ENCODE data around the gene EPM2A. TPM values are rescaled to one million over a fixed set of nuclear protein-coding genes. Genes with fewer than 3 reads are reported as not detected.

The EPM2A gene
- total and polyA plus RNA-seq, 11 donors: 13.1 to 52.7 (median 39.8) TPM

- no peaks in the 10 kb centered on the region for H3K9me3 ChIP-seq
- ATAC-seq: no peak
Observed at GRCh38 chr6:145643760-145644159, 91.6 kb downstream of the EPM2A start.

GRCh38 chr6:145633981-145634627, 101.2 kb downstream of the EPM2A start:
- Histone ChIP-seq H3K4me1 (peaks cover 0 to 23% (median 4%) of the 10 kb centered on the region in 12 donors), H3K27ac (no peak overlapping the region), H3K9me3 (no peaks in the 10 kb centered on the region), H3K27me3 (no peaks in the 10 kb centered on the region), H3K4me3 (no peak overlapping the region), H3K36me3 (peaks cover 0 to 3% (median 0%) of the 10 kb centered on the region in 9 donors)
- intact Hi-C loops (cut with DNase I): loop anchor here in 7 of 10 donors (2.0 to 10.0 kb wide), 6 partner anchors 262 to 1049 kb away; no protein-coding TSS in a partner anchor
- TF ChIP-seq CTCF (IDR thresholded peaks at IDR 0.05) (peak; percentile 78 to 93 (median 84)), POLR2A (IDR thresholded peaks at IDR 0.05) (no peak)
- DNase-seq (peak; percentile 77 to 87 (median 84)), ATAC-seq (peak; percentile 86 to 93 (median 90))
- 47 to 50% (median 49%) methylated on average over 11 of the region's 11 CpGs for WGBS, 4 donors

More at GRCh38 chr6:145643760-145644159, 91.6 kb downstream of the EPM2A start:
- TF ChIP-seq POLR2A (IDR thresholded peaks at IDR 0.05): no peak
- TF ChIP-seq CTCF (IDR thresholded peaks at IDR 0.05): no peak
- Histone ChIP-seq H3K4me3 (no peak overlapping the region), H3K36me3 (no peaks in the 10 kb centered on the region), H3K27me3 (no peaks in the 10 kb centered on the region), H3K4me1 (no peaks in the 10 kb centered on the region), H3K27ac (no peak overlapping the region)
- no peak for DNase-seq
- WGBS, 4 donors: 84 to 93% (median 90%) methylated on average over 3 of the region's 3 CpGs
- intact Hi-C loops (cut with DNase I): no loop called here

- Histone ChIP-seq H3K4me1 (peaks cover 0 to 23% (median 4%) of the 10 kb centered on the region in 12 donors), H3K27me3 (no peaks in the 10 kb centered on the region), H3K27ac (no peak overlapping the region), H3K4me3 (no peak overlapping the region), H3K9me3 (no peaks in the 10 kb centered on the region), H3K36me3 (peaks cover 0 to 6% (median 0%) of the 10 kb centered on the region in 9 donors)
- intact Hi-C loops (cut with DNase I): loop anchor here in 7 of 10 donors (5.0 to 10.0 kb wide), 5 partner anchors 261 to 1048 kb away; no protein-coding TSS in a partner anchor
- DNase-seq: no peak
- TF ChIP-seq POLR2A (IDR thresholded peaks at IDR 0.05) (no peak), CTCF (IDR thresholded peaks at IDR 0.05) (no peak)
- no peak for ATAC-seq
- WGBS, 4 donors: 85 to 92% (median 89%) methylated on average over 6 of the region's 6 CpGs
Observed at GRCh38 chr6:145632971-145633370, 102.3 kb downstream of the EPM2A start.

- intact Hi-C loops (cut with DNase I): loop anchor here in 7 of 10 donors (5.0 to 10.0 kb wide), 5 partner anchors 259 to 1047 kb away; no protein-coding TSS in a partner anchor
- ATAC-seq: no peak
- no peak for TF ChIP-seq CTCF (IDR thresholded peaks at IDR 0.05)
- peaks cover 0 to 12% (median 0%) of the 10 kb centered on the region in 9 donors for H3K36me3 ChIP-seq
- no peak for DNase-seq
- no peak overlapping the region for H3K4me3 ChIP-seq
- H3K4me1 ChIP-seq: peaks cover 0 to 29% (median 4%) of the 10 kb centered on the region in 12 donors
- no peaks in the 10 kb centered on the region for H3K27me3 ChIP-seq
- H3K27ac ChIP-seq: no peak overlapping the region
- H3K9me3 ChIP-seq: no peaks in the 10 kb centered on the region
Observed at GRCh38 chr6:145631374-145631773, 103.9 kb downstream of the EPM2A start.
